WI38 (cell line): ENCODE results near the gene CLSTN2.

Source experiments
- H3K4me3 ChIP-seq: 2 replicates; pipeline ENCODE4 v1.5.1; 2011; ENCODE audit warnings: low read depth, mild to moderate bottlenecking, control low read depth, low read length
- CTCF ChIP-seq: IDR thresholded peaks from 2 replicates; pipeline ENCODE4 v1.5.1; 2012; ENCODE audit warnings: low read depth, mild to moderate bottlenecking, control low read depth, low read length

The CLSTN2 gene

GRCh38 chr3:139982404-139982803 is 47.4 kb downstream of the CLSTN2 start:
- TF ChIP-seq CTCF, result no peak
- H3K4me3 ChIP-seq, result no peak overlapping the region

GRCh38 chr3:139985576-139985975 is 50.6 kb downstream of the CLSTN2 start:
- H3K4me3 ChIP-seq, result no peak overlapping the region
- no peak for TF ChIP-seq CTCF

DNA sequence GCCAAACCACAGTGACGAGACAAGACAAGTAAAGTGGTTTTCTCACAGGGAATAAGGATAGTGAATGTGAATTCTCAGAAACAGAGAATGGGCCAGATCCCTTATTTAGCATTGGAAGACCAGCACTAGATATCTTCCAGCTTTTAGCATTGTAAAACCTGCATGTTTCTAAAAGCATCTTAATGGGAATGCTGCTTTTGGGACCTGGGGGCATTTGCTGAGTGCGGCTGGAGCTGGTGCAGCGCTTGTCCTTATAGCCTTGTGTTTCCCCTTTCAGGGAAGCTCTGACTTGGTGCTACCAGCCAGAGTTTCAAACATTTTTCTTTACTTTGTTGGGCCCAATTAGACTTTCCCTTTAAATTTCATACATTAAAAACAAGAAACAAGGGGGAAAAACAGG is 52.9 kb downstream of the CLSTN2 start:
- TF ChIP-seq CTCF, result no peak
- H3K4me3 ChIP-seq, result no peak overlapping the region

- no peak for TF ChIP-seq CTCF
Measured at GRCh38 chr3:139988472-139989156, 53.6 kb downstream of the CLSTN2 start.

DNA sequence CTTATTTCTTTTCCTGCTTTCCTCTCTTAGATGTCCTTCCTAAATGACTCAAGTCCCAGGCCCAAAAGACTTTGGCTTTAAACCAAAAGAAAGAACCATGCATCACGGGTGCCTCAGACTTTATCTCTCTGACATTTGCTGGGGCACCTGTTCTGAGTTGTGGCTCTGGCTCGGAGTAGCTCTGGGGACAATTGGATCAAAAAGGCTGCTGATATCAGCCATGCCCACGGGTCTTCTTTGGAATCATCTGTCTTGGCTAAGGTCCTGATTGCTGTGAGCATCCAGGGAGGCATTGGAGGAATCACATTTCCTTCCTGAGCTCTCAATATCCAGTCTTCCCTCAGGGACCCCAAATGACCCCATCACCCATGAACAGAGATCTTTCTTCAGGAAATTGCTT is 59.9 kb downstream of the CLSTN2 start:
- no peak for TF ChIP-seq CTCF
- H3K4me3 ChIP-seq, result no peak overlapping the region

More at GRCh38 chr3:139988472-139989156, 53.6 kb downstream of the CLSTN2 start:
- H3K4me3 ChIP-seq, result no peak overlapping the region

- H3K4me3 ChIP-seq, result no peak overlapping the region
- no peak for TF ChIP-seq CTCF
Measured at GRCh38 chr3:140004271-140004670, 69.3 kb downstream of the CLSTN2 start.

- H3K4me3 ChIP-seq, result no peak overlapping the region
Measured at GRCh38 chr3:140006331-140006730, 71.3 kb downstream of the CLSTN2 start.

More at GRCh38 chr3:140006331-140006730, 71.3 kb downstream of the CLSTN2 start:
- TF ChIP-seq CTCF, result no peak
